AG08396 (cell line): ENCODE measurements around the gene RALGAPA2.

Experiments used
- DNase-seq: peaks from one replicate; pipeline ENCODE4 v3.0.0; 2012; ENCODE audit warnings: low spot score, mixed read lengths

RALGAPA2 gene

GRCh38 chr20:20712474-20713243 lies at the start of gene RALGAPA2:
Gene RALGAPA2, minus strand, starts transcription at chr20:20712644. Its CDS starts 164 bp downstream, at chr20:20712480.
- DNase-seq: peak; percentile 99

DNA sequence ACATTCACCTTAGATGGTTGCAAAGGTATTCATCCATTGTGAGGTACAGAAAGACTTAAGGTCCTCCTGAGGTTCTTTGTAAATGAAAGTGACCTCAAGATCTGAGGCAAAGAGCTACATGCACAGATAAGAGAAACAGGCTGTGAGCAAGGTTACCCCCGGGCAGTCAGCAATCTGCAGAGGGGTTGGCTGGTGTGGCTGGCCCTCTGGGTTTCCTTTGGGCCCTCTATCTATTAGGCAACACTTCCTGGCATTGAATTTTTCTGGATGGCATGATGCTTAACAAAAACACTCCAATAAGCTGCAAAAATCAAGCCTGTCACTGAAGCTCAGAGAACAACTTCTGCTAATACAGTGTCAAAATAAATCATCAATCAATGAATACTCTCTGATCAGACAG lies 48.9 kb upstream of the RALGAPA2 start:
- DNase-seq: no peak

GRCh38 chr20:20759132-20759531 lies 46.7 kb upstream of the RALGAPA2 start:
- DNase-seq: no peak

- DNase-seq: no peak
These were observed 43.4 kb upstream of the RALGAPA2 start for GRCh38 chr20:20755674-20756319.

- no peak for DNase-seq
These were observed 42.8 kb upstream of the RALGAPA2 start for GRCh38 chr20:20755231-20755630.

DNA sequence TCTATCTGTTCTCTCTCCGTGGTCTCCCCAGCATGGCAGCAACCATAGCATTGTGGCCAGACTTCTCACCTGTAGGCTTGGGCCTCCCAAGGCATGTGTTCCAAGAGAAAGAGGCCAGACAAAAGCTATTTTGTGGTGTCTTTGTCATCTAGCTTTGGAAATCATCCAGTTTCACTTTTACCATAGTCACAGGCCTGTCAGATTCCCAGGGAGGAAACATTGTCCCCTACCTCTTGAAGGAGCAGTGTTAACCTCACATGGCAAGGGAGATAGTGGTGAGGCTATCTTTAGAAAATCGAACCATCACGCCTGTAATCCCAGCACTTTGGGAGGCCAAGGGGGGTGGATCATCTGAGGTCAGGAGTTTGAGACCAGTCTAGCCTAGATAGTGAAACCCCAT lies 42.3 kb upstream of the RALGAPA2 start:
- DNase-seq: no peak

- no peak for DNase-seq
These were observed 40.3 kb upstream of the RALGAPA2 start for GRCh38 chr20:20752712-20753111.

DNA sequence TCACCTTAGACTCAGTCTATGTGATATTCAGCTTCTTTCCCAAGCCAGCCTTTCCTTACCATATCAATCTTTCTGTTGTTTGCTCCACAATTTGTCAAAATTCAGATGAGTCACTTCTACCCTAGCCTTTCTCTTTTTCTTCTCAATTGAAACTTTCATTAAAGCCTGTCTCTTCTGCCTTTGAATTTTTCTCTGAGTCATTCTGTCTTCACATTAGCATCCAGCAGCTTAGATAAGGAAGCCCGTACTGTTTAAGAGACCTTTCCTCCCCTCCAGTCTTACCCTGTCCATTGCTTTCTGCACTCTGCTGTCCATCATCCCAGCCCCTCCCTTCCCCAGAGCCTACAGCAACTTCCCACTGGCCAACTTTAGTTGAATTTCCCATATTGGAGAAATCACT lies 34.9 kb upstream of the RALGAPA2 start:
- no peak for DNase-seq

DNA sequence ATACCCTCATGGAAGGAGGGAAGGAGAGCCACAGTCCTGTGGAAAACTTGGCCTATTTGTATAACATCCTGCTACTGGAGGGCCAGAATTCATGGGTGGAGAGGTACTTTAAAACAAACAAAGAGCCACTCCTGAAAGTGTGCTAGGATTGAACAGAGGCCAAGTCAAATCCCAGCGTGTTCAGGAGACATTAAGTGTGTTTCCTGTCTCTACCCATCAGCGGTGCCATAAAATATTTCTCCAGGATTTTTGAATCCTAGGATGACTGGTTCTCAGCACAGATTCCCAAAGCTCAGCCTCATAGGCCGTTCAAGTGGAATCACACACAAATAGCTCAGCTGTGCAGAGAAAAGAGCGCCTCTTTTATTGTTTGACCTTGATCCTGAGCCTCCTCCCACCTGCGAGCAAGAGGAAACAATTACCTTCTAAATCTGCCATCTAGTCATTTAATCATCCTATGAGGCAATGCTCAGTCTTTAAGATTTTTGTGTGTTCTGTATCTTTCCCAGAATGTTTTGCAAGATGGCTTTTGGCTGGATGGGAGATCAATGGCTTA lies 31.8 kb upstream of the RALGAPA2 start:
- DNase-seq: no peak

- no peak for DNase-seq
These were observed 31.2 kb upstream of the RALGAPA2 start for GRCh38 chr20:20743511-20744169.

DNA sequence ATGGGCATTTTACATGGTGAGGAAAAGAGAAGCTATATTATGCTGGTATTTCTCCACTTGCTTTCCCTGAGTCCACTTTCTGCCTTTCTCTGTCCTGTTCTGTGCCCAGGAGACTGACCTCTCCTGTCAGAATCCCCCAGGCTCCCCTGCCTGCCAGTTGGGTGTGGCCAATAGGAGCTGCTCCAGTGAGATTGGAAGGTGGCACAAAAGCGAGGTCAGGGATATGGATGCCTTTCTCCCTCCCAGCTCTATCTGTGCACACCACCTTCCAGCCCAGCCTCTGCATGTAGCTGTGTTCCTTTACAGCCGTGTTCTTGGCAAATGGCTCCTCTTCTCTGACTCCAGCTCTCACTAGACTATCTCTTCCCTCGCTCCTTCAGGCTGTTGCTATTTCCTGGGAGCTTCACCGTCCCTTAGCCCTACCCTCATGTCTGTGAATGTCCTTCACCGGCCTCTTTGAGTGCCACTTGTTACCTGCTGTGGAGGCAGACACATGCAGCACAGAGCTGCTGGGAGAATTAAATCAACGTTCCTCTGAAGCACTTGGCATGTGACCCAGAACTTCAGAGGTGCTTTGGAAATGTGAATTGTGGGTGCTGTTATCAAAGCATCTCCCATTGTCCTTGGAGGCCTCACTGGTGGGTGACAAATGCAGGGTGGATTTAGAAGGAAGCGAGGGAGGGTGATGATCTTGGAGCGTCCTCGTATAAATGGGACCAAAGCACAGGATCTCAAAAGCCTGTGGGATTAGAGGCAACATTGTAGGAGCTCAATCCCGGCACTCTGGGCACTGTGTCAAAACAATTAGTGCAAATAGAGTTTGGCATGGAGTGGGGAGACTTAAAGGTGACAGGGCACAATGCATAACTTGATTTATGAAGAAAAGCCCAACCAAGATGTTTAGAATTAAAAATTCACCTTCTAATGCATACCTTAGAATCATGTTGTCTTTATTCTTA lies 28.9 kb upstream of the RALGAPA2 start:
- DNase-seq: no peak

DNA sequence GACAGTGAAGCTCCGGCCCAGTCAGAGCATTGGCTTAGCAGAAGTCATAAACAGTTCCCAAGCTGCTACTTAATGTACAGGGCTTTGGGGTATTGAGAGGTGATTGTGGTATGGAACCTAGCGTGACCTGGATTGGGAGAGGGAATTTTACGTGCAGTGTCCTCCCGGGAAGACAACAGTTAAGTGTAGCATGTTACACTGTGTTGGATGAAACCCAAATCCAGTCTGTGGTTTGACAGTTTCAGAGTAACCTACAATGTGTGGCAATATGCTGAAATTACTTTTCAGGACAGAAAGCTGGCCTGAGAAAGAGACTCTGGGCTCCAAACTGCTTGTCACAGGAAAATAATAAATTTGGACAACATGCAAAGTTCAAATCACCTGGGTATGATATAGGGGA lies 28.1 kb upstream of the RALGAPA2 start:
- DNase-seq: no peak

GRCh38 chr20:20737158-20737557 lies 24.7 kb upstream of the RALGAPA2 start:
- no peak for DNase-seq

- DNase-seq: no peak
These were observed 23.9 kb upstream of the RALGAPA2 start for GRCh38 chr20:20736303-20736702.

DNA sequence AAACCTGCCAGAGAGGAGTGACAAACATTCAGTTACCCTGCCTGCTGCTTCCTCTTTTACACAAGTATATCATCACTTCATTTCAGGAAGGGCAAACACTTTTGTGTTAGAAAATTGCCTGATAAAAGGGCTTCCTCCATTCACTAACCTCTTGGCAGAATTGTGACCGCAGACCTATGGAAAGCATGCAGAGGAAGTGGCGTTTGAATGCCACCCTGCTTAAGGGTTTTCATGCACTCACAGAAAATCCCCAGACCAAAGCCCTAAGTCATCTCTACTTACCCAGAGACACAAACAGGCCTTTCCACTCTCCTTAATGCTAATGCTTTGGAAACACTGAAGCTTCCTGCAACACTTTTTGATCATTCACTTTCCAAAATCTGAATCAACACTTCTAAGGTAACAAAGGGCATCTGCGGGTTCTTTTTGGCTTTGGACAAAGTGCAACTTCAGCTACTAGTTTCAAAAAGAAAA lies 22.1 kb upstream of the RALGAPA2 start:
- no peak for DNase-seq

DNA sequence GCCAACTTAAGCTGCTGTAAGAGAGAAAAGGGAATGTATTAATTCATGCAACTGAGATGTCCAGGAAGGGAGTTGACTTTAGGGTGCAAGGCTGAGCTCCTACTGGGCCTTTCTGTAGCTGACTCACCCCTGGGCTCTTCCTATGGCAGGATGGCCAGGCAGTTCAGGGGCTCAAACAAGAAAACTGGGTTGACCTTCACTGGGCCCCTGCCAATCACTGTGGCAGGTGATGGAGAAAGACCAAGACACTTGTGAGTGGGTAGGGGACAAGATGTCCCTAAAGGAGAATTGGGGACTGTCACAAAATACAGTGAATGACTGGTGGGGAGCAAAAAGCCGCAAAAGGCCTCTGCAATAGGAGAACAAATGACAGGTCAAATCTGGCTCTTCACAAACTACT lies 21.5 kb upstream of the RALGAPA2 start:
- DNase-seq: no peak

DNA sequence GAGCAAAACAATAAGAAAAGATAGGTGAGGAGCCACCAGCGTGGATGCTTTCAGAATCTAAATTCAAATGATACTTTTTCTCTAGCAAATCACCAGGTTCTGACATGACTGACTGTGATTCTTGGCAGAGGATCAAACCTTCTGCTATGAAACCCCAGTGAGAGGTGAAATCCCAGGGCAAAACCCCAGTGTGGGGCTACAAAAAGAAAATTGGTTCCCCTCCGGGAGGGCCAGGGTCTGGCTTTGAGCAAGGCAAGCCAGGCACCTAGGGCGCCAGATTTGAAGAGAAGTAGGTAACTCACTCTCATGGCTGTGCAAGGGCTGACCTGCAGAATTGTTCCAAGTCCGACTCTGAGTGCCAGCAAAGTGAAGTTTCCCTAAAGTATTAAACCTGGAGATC lies 20.2 kb upstream of the RALGAPA2 start:
- no peak for DNase-seq

GRCh38 chr20:20731945-20732296 lies 19.5 kb upstream of the RALGAPA2 start:
- DNase-seq: no peak

GRCh38 chr20:20731000-20731944 lies 18.8 kb upstream of the RALGAPA2 start:
- DNase-seq: no peak

DNA sequence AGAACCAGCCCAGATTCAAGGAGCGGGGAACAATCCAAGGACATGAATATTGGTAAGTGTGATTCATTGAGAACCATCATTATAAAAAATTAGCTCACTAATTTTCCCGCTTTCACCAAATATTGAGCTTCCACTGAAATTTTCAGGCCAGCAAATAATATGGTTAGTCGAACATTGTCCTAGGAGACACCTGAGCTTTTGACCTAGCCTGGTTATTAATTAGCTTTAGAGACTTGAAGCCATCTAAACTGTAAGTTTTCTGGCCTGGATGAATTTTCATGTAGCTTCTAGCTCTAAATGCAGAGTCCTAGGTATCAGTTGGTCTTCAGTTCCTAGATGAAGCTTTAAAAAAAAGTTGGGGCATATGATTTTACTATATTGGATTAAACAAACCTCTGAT lies 17.1 kb upstream of the RALGAPA2 start:
- no peak for DNase-seq

DNA sequence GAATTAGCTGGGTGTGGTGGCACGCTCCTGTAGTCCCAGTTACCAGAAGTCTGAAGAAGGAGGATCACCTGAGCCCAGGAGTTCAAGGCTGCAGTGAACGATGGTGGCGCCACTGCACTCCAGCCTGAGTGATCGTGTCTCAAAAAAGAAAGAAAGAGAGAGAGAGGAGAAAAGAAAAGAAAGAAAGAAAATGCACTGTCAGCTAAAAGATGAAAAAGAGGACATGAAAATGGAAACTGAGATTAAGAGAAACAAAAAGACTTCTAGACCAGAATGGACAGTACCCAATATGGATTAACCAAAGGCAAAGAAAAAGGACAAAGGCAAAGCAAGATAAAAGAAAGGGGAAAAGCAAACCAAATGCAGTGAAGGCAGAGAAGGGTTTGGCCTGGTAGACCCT lies 9.0 kb upstream of the RALGAPA2 start:
- DNase-seq: no peak
